Measurements from ENCODE around the gene MACF1.

MACF1 gene

GRCh38 chr1:39236971-39237370, 32.5 kb downstream of the MACF1 start:
- no peak overlapping the region for H3K27ac ChIP-seq (ENCODE audit: insufficient read depth, low read length, poor library complexity, severe bottlenecking)
- H3K9me3 ChIP-seq (ENCODE audit: control insufficient read depth, low read length), result no peaks in the 10 kb centered on the region
- H3K36me3 ChIP-seq (ENCODE audit: control insufficient read depth, insufficient read depth, low read length), result peaks cover 26% of the 10 kb centered on the region
- no peak overlapping the region for H3K4me3 ChIP-seq (ENCODE audit: insufficient read depth, low read depth, low read length, poor library complexity, severe bottlenecking)
- no peaks in the 10 kb centered on the region for H3K27me3 ChIP-seq (replicated peaks; ENCODE audit: control insufficient read depth, insufficient read depth, low read length, poor library complexity, severe bottlenecking)
- H3K4me1 ChIP-seq (ENCODE audit: control insufficient read depth, insufficient read depth, low read length, poor library complexity, severe bottlenecking), result peaks cover 7% of the 10 kb centered on the region
- DNase-seq, result no peak

- H3K27ac ChIP-seq (ENCODE audit: insufficient read depth, low read length, poor library complexity, severe bottlenecking), result peak overlapping the region; percentile 0
- no peak overlapping the region for H3K4me3 ChIP-seq (ENCODE audit: insufficient read depth, low read depth, low read length, poor library complexity, severe bottlenecking)
- no peaks in the 10 kb centered on the region for H3K27me3 ChIP-seq (replicated peaks; ENCODE audit: control insufficient read depth, insufficient read depth, low read length, poor library complexity, severe bottlenecking)
- no peak for DNase-seq
- peaks cover 12% of the 10 kb centered on the region for H3K4me1 ChIP-seq (ENCODE audit: control insufficient read depth, insufficient read depth, low read length, poor library complexity, severe bottlenecking)
- H3K36me3 ChIP-seq (ENCODE audit: control insufficient read depth, insufficient read depth, low read length), result peaks cover 19% of the 10 kb centered on the region
- no peaks in the 10 kb centered on the region for H3K9me3 ChIP-seq (ENCODE audit: control insufficient read depth, low read length)
Measured at GRCh38 chr1:39238476-39238875, 34.0 kb downstream of the MACF1 start.

DNA sequence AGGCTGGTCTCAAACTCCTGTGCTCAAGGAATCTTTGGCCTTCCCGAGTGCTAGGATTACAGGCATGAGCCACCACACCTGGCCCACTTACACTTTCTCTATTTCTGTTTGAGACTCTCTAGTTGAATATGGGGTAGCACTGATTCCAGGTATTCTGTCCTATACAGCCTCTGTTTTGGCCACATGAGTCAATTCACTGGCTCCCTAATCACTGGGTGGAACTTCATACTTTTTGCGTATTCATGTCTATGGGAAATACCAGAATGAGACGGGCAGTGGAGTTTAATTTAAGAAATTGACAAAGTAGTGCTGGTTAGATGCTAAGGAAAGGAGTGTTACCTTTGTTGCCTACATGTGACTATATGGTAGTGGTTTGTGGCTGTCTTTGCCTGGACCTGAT, 35.5 kb downstream of the MACF1 start:
- peaks cover 19% of the 10 kb centered on the region for H3K36me3 ChIP-seq (ENCODE audit: control insufficient read depth, insufficient read depth, low read length)
- no peak overlapping the region for H3K27ac ChIP-seq (ENCODE audit: insufficient read depth, low read length, poor library complexity, severe bottlenecking)
- no peaks in the 10 kb centered on the region for H3K9me3 ChIP-seq (ENCODE audit: control insufficient read depth, low read length)
- H3K4me1 ChIP-seq (ENCODE audit: control insufficient read depth, insufficient read depth, low read length, poor library complexity, severe bottlenecking), result peaks cover 13% of the 10 kb centered on the region
- H3K27me3 ChIP-seq (replicated peaks; ENCODE audit: control insufficient read depth, insufficient read depth, low read length, poor library complexity, severe bottlenecking), result no peaks in the 10 kb centered on the region
- DNase-seq, result no peak
- H3K4me3 ChIP-seq (ENCODE audit: insufficient read depth, low read depth, low read length, poor library complexity, severe bottlenecking), result no peak overlapping the region

DNA sequence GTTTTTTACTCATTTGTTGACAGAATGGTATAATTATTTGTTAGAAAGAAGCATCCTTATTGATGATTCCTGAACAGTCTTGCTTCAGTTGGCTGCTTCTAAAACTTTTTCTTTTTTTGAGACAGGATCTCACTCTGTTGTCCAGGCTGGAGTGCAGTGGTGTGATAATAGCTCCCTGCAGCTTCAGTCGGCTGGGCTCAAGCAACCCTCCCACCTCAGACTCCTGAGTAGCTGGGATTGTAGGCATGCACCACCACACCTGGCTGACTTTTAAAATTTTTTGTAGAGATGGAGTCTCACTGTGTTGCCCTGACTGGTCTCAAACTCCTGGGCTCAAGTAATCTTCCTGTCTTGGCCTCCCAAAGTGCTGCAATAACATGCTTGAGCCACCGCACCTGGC, 38.8 kb downstream of the MACF1 start:
- peaks cover 6% of the 10 kb centered on the region for H3K4me1 ChIP-seq (ENCODE audit: control insufficient read depth, insufficient read depth, low read length, poor library complexity, severe bottlenecking)
- H3K27ac ChIP-seq (ENCODE audit: insufficient read depth, low read length, poor library complexity, severe bottlenecking), result no peak overlapping the region
- no peak overlapping the region for H3K4me3 ChIP-seq (ENCODE audit: insufficient read depth, low read depth, low read length, poor library complexity, severe bottlenecking)
- H3K36me3 ChIP-seq (ENCODE audit: control insufficient read depth, insufficient read depth, low read length), result peaks cover 3% of the 10 kb centered on the region
- no peaks in the 10 kb centered on the region for H3K9me3 ChIP-seq (ENCODE audit: control insufficient read depth, low read length)
- no peak for DNase-seq
- no peaks in the 10 kb centered on the region for H3K27me3 ChIP-seq (replicated peaks; ENCODE audit: control insufficient read depth, insufficient read depth, low read length, poor library complexity, severe bottlenecking)

- no peak overlapping the region for H3K4me3 ChIP-seq (ENCODE audit: insufficient read depth, low read depth, low read length, poor library complexity, severe bottlenecking)
- H3K27ac ChIP-seq (ENCODE audit: insufficient read depth, low read length, poor library complexity, severe bottlenecking), result peak overlapping the region; percentile 20
- no peaks in the 10 kb centered on the region for H3K4me1 ChIP-seq (ENCODE audit: control insufficient read depth, insufficient read depth, low read length, poor library complexity, severe bottlenecking)
- H3K36me3 ChIP-seq (ENCODE audit: control insufficient read depth, insufficient read depth, low read length), result peaks cover 54% of the 10 kb centered on the region
- no peak for DNase-seq
- no peaks in the 10 kb centered on the region for H3K27me3 ChIP-seq (replicated peaks; ENCODE audit: control insufficient read depth, insufficient read depth, low read length, poor library complexity, severe bottlenecking)
- H3K9me3 ChIP-seq (ENCODE audit: control insufficient read depth, low read length), result no peaks in the 10 kb centered on the region
Measured at GRCh38 chr1:39250460-39251240, 46.2 kb downstream of the MACF1 start.

DNA sequence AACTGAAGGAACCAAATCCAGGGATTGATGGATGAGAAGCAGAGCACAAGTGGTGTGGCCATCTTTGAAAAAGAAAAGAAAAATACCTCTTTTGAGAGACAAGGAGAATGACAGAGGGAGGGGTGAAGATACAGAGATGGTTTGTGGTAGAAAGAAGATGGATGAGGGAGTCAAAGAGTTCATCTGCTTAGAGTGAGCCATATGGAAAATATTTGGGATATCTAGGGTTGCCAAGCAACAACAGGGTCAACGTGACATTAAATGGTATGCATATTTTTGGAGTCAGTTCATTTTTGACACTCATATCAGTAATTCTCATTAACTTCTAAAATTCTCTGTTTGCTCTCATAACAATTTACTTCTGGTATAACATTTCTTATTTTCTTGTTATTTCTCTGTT, 50.7 kb downstream of the MACF1 start:
- Histone ChIP-seq H3K4me1 (ENCODE audit: control insufficient read depth, insufficient read depth, low read length, poor library complexity, severe bottlenecking) (no peaks in the 10 kb centered on the region), H3K27ac (ENCODE audit: insufficient read depth, low read length, poor library complexity, severe bottlenecking) (peak overlapping the region; percentile 15), H3K27me3 (replicated peaks; ENCODE audit: control insufficient read depth, insufficient read depth, low read length, poor library complexity, severe bottlenecking) (no peaks in the 10 kb centered on the region), H3K36me3 (ENCODE audit: control insufficient read depth, insufficient read depth, low read length) (peaks cover 79% of the 10 kb centered on the region), H3K9me3 (ENCODE audit: control insufficient read depth, low read length) (no peaks in the 10 kb centered on the region), H3K4me3 (ENCODE audit: insufficient read depth, low read depth, low read length, poor library complexity, severe bottlenecking) (no peak overlapping the region)
- no peak for DNase-seq

- Histone ChIP-seq H3K36me3 (ENCODE audit: control insufficient read depth, insufficient read depth, low read length) (peaks cover 57% of the 10 kb centered on the region), H3K27me3 (replicated peaks; ENCODE audit: control insufficient read depth, insufficient read depth, low read length, poor library complexity, severe bottlenecking) (no peaks in the 10 kb centered on the region), H3K4me3 (ENCODE audit: insufficient read depth, low read depth, low read length, poor library complexity, severe bottlenecking) (no peak overlapping the region), H3K9me3 (ENCODE audit: control insufficient read depth, low read length) (no peaks in the 10 kb centered on the region), H3K4me1 (ENCODE audit: control insufficient read depth, insufficient read depth, low read length, poor library complexity, severe bottlenecking) (peaks cover 11% of the 10 kb centered on the region), H3K27ac (ENCODE audit: insufficient read depth, low read length, poor library complexity, severe bottlenecking) (peak overlapping the region; percentile 29)
- DNase-seq, result peak; percentile 38 to 57 (median 47)
Measured at GRCh38 chr1:39258146-39258924, 53.8 kb downstream of the MACF1 start.

DNA sequence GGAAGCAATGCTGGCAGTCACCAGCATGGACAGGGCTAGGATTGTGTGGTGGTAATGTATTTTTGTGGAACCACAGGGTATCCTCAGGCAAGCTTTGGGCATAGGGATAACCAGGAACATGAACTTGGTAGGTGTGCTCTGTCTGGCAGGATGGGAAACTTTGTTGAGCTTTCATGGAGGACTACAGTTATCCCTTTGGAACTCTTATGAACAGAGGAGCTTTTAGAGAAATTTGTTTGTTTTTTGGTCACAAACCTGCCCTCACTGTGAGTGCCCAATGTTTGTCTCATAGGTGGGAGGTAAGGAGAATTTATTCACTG, 54.4 kb downstream of the MACF1 start:
- Histone ChIP-seq H3K4me3 (ENCODE audit: insufficient read depth, low read depth, low read length, poor library complexity, severe bottlenecking) (no peak overlapping the region), H3K4me1 (ENCODE audit: control insufficient read depth, insufficient read depth, low read length, poor library complexity, severe bottlenecking) (peaks cover 11% of the 10 kb centered on the region), H3K36me3 (ENCODE audit: control insufficient read depth, insufficient read depth, low read length) (peaks cover 51% of the 10 kb centered on the region), H3K27me3 (replicated peaks; ENCODE audit: control insufficient read depth, insufficient read depth, low read length, poor library complexity, severe bottlenecking) (no peaks in the 10 kb centered on the region), H3K9me3 (ENCODE audit: control insufficient read depth, low read length) (no peaks in the 10 kb centered on the region), H3K27ac (ENCODE audit: insufficient read depth, low read length, poor library complexity, severe bottlenecking) (no peak overlapping the region)
- DNase-seq, result no peak

GRCh38 chr1:39261712-39262221, 57.3 kb downstream of the MACF1 start:
- no peaks in the 10 kb centered on the region for H3K27me3 ChIP-seq (replicated peaks; ENCODE audit: control insufficient read depth, insufficient read depth, low read length, poor library complexity, severe bottlenecking)
- no peak overlapping the region for H3K4me3 ChIP-seq (ENCODE audit: insufficient read depth, low read depth, low read length, poor library complexity, severe bottlenecking)
- H3K36me3 ChIP-seq (ENCODE audit: control insufficient read depth, insufficient read depth, low read length), result peaks cover 22% of the 10 kb centered on the region
- peaks cover 19% of the 10 kb centered on the region for H3K4me1 ChIP-seq (ENCODE audit: control insufficient read depth, insufficient read depth, low read length, poor library complexity, severe bottlenecking)
- no peak for DNase-seq
- H3K27ac ChIP-seq (ENCODE audit: insufficient read depth, low read length, poor library complexity, severe bottlenecking), result no peak overlapping the region
- no peaks in the 10 kb centered on the region for H3K9me3 ChIP-seq (ENCODE audit: control insufficient read depth, low read length)

DNA sequence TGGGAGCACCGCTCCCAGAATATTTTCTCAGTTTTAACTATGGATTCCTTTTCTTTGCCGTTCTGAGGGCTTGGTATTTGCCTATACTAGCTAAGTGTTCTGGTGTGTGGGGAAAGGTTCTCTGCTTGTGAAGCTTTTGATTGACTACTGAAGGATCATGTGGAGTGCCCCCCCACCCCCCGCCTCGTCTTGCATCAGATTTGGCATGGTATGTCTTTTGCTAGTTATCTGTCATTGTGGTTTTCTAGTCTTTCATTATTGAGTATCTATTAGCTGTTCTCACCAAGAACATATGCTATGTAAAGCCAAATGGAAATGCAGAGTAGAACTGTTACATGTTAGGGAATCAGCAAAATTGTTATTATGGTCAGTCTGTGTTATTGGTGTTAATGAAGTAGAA, 58.3 kb downstream of the MACF1 start:
- Histone ChIP-seq H3K27me3 (replicated peaks; ENCODE audit: control insufficient read depth, insufficient read depth, low read length, poor library complexity, severe bottlenecking) (no peaks in the 10 kb centered on the region), H3K9me3 (ENCODE audit: control insufficient read depth, low read length) (no peaks in the 10 kb centered on the region), H3K4me1 (ENCODE audit: control insufficient read depth, insufficient read depth, low read length, poor library complexity, severe bottlenecking) (peaks cover 30% of the 10 kb centered on the region), H3K27ac (ENCODE audit: insufficient read depth, low read length, poor library complexity, severe bottlenecking) (no peak overlapping the region), H3K4me3 (ENCODE audit: insufficient read depth, low read depth, low read length, poor library complexity, severe bottlenecking) (no peak overlapping the region), H3K36me3 (ENCODE audit: control insufficient read depth, insufficient read depth, low read length) (peaks cover 15% of the 10 kb centered on the region)
- DNase-seq, result no peak
